NCI-H524 treated with DMSO at 0.1 percent for 48 hours (cell line): ENCODE results near the gene SLC4A1AP.
"Not testable (repeated sequence)": the region's sequence is repeated elsewhere in the genome, so short reads cannot be mapped to it uniquely, and the experiment has no call there.

Experiments used
- DNase-seq: peaks from one replicate; lab custom pipeline; 2025; lab: John Stamatoyannopoulos, UW

The SLC4A1AP gene, protein sequence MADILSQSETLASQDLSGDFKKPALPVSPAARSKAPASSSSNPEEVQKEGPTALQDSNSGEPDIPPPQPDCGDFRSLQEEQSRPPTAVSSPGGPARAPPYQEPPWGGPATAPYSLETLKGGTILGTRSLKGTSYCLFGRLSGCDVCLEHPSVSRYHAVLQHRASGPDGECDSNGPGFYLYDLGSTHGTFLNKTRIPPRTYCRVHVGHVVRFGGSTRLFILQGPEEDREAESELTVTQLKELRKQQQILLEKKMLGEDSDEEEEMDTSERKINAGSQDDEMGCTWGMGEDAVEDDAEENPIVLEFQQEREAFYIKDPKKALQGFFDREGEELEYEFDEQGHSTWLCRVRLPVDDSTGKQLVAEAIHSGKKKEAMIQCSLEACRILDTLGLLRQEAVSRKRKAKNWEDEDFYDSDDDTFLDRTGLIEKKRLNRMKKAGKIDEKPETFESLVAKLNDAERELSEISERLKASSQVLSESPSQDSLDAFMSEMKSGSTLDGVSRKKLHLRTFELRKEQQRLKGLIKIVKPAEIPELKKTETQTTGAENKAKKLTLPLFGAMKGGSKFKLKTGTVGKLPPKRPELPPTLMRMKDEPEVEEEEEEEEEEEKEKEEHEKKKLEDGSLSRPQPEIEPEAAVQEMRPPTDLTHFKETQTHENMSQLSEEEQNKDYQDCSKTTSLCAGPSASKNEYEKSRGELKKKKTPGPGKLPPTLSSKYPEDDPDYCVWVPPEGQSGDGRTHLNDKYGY

DNA sequence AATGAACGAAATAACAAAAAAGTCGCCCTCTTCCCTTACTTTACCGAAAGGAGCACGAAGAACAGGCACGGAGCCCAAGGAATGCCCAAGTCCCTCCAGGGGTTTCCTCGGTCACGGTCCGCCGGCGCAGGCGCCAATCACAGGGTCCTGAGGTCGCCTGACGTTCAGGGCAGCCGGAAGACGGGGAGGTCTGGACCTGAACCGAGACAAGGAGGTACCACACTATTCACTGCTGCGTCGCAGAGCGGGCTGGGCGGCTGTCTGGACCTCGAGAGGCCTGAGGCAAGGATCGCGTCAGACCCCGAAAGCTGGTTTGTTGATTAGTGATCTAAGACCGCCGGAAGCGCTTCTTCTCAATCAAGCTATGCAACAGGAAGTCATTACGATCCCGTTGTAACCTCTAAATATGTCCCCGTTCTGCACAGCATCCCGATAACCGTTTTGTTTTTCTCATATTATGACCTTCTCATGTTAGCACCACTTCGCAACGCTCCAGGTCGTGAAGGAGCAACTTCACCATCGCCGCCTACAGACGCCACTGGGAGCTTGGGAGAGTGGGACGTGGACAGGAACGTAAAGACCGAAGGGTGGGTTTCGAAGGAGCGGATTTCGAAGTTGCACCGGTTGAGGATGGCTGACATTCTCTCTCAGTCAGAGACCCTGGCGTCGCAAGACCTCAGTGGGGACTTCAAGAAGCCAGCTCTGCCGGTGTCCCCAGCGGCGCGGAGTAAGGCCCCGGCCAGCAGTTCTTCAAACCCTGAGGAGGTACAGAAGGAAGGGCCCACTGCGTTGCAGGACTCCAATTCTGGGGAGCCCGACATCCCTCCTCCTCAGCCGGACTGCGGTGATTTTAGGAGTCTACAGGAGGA lies at the start of gene SLC4A1AP, which contains the start of gene SUPT7L:
SLC4A1AP (plus strand) TSS at position 605 of the 869 bp plus-strand sequence; CDS start at position 631, 26 bp downstream.
SUPT7L (minus strand) TSS at position 330 of the 869 bp plus-strand sequence. CDS start 1,422 bp downstream, outside the sequence.
- peak; percentile 36 for DNase-seq

DNA sequence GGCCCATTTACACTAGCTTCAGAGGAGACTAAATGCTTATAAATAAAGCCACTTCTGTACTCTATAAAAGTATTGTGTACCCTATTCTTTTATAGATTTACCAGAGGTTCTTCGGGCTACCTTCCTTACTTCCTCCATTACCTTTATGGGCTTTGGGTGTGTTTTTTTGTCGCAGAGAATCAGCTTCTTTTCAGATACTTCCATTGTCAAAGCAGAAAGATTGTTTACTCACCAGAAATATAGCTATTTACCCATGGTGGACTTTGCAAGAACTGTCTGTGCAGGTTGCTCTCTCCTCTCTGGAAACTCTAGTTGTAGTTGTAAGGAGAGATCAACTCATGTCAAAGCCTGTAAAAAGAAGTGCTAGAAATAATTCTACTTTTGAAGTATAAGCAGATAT lies 49.7 kb upstream of the SLC4A1AP start:
- no peak for DNase-seq

DNA sequence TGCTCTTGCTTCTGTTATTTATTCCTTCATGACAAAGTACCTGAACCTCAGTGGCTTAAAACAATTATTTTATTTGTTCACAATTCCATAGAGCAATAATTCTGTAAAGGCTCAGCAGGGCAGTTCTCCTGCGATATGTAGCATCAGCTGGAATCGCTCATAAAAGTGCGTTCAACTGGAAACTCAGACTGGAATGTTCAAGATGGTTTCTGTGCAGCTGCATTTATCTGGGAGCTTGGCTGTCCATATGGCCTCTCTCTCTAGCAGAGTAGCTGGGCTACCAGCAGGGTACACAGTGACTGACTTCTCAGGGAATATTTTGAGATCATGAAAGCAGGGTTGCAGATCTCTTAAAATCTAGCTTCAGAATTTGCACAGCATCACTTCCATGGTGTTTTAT lies 48.4 kb upstream of the SLC4A1AP start:
- no peak for DNase-seq

DNA sequence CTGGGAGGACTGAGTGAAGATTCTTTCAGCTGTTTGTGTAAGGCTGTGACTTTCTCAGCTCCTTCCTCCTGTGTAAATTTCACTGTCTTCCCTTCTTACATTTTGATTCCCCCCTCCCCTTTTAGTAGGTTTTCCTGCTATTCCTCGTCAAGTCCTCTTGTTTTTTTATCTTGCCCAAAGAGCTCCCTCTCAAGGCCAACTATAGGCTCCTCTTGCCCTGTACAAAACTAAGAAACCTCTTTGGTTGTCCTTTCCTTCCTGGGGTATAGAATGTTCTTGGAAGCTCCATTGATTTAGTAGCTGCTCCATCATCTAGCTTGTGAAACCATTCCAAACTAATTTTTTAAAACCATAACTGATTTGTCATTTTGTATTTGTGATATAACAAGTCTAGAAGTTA lies 42.2 kb upstream of the SLC4A1AP start:
- DNase-seq: no peak

DNA sequence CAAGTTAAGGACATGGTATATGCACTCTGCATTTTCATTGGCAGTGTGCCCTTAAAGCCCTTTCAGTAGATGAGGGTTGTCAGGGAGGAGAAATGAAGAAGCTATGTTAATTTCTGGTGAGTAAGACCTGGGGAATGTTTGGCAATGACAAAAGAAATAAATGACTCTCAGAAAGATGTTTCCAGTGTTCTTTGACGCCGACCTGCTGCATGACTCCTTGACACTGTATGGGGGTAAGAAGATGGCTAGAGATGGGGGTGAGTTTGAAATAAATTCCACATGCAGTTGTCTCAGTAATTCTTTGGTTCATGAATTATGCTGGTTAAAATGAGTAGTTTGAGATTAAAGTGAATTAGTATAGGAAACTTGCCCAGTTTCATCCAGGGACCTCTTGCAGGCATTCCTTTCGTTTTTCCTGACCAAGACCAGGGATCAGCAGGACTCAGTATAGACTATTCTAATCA lies 40.7 kb upstream of the SLC4A1AP start:
- DNase-seq: no peak

DNA sequence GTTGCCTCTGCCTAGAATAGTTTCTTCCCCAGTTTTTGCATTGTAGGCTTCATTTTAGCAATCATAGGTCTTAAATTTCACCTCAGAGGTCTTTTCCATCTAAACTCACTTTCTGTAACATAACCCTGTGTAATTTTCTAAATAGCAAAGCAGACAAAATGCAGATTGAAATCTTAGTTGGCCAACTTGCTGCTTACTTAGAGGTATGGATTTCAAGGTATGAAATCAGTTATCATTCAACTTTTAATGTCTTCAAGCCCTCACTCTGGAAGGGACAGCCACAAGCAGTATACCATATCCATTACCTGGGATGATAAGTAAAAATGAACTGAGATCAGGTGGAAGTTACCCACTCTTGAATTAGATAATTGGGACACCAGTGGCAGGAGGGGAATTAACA lies 38.7 kb upstream of the SLC4A1AP start:
- DNase-seq: no peak

DNA sequence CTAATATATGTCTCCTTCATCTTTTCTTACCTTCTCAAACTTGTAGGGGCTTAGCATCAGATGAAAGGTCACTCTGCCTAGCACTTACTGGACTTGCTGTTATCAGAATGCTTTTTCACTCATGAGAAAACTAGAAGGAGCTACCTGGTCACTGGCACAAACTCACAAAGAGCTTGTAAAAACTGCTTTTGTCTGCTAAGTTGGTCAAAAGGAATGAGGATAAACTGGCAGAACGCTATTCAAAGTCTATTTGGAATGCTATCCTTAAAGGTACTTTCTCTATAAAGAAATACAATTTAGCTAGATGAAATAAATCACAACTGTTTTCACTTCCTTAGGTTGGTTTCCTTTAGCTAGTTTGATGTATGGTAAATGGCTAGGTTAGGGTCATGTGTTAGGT lies 37.4 kb upstream of the SLC4A1AP start:
- not testable (repeated sequence) for DNase-seq

DNA sequence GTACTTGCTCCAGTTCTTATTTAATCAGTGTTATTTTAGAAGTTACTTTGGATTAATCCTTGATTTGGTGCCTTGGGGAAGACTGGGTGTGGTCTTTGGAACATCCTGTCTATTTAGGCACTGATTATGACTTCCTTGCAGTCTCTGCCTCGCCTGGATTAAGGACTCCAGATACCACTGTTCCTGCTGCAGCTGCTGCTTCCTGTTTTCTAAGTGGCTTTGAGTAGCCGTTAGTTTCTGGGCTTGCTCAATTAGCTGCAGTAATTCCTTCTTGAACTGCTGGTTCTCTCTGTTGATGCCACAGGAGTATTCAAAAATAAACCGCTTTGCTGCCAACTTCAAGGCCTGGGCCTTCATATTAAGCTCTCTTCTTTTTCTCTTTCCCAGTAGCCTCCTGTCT lies 36.8 kb upstream of the SLC4A1AP start:
- DNase-seq: not testable (repeated sequence)

DNA sequence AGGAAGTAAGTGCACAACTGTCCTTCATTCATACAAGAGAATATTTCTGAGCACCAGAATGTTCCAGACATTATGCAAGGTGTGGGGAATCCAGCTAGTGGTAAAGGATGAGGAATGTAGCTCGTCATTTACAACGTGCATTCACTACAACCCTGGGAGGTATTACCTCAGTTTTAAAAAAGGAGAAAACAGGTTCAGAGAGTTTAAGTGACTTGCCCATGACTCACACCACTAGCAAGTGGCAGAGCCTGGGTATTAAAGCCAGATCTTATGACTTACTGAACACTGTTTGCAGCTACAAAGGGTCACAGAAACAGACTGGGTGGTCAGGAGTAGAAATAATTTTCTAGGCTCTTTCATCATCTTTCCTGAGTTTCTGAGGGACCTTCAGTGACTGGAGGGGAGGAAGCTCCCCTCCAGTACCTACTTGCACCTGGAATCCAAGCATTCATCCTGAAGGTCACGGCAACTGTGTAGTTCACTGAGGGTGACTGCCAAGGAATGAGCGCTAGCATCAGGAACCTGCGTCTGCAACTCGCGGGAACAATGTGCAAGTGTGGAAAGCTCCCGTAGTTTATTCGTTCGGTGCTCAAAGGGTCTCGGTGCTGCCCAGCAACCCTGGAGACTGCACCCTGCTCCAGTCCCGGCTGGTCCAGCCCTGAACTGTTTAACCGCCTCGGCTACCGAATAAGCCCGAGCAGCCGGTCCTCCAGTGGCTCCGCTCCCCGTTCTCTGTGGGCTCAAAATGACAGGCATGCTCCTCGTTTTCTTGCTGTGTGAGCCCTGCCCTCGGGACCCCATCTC lies 35.5 kb upstream of the SLC4A1AP start:
- DNase-seq: no peak

DNA sequence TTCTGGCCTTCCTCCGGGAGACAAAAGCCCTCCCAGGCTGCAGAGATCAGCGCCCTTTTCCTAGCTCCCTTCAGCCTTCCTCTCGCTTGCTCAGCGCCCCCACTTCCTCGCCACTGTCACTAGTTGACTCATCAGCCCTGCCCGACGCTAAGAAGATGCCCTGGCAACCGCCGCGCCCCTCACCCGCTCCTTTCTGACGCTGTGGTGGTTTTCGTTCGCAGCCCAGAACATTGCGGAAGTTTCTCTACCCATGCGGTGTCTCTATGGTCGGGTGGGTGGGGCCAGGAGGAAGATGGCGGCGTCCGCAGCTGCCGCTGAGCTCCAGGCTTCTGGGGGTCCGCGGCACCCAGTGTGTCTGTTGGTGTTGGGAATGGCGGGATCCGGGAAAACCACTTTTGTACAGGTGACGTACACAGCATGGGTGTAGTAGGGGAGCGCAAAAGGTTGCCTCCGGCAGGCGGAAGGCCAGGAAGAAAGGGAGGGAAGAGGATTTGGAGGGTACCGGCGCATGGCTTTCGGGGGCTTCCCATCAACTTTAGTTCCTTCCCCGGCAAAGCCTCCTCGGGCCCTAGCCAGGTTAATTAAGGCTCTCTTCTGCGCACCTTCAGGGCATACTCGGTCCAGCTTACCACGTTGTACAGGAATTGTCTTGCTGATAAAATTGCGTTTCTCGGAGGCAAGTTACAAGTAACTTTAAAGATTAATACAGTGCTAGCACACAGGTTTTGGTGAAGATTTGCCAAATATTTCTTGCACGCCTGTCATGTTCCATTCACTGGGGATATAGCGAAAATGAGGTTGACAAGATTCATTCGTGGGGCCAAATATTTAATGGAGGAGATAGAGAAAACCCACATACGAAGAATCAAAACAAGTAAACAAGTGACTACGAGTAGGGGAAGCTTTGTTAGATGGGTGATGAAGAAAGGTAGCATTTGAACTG lies 34.7 kb upstream of the SLC4A1AP start, which contains the start of the genes CCDC121 and GPN1:
CCDC121 (minus strand) TSS at position 246 of the 943 bp plus-strand sequence. CDS start 1,213 bp downstream, outside the sequence.
GPN1 (plus strand) TSS at position 284 of the 943 bp plus-strand sequence; CDS start at position 293, 9 bp downstream.
- peak; percentile 75 for DNase-seq

DNA sequence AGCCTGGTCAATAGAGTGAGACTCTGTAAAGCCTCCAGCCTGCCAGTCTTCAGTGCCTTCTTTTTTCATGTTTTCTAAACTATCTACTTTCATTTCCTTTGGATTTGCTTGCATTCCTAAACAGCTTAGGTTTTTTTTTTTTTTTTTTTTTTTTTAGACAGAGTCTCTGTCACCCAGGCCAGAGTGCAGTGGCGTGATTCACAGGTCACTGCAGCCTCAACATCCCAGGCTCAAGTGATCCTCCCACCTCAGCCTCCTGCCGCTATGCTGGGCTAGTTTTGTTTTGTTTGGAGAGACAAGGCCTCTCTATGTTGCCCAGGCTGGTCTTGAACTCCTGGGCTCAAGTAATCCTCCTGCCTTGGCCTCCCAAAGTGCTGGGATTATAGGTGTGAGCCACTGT lies 33.4 kb upstream of the SLC4A1AP start:
- not testable (repeated sequence) for DNase-seq

DNA sequence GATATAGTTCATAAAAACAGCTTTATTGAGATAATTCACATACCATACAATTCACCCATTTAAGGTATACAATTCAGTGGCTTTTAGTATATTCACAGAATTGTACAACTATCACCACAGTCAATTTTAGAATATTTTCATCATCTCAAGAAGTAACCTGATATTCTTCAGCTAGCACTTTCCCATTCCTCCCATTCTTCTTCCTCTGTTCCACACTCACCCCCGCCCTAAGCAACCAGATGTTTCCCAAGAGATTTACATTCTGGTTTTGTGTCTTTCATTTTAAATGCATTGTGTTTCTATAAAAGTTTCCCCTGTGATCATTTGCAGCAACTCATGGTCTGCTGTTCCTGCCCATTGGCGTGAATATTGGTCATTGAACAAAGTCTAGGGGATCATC lies 29.4 kb upstream of the SLC4A1AP start:
- no peak for DNase-seq

DNA sequence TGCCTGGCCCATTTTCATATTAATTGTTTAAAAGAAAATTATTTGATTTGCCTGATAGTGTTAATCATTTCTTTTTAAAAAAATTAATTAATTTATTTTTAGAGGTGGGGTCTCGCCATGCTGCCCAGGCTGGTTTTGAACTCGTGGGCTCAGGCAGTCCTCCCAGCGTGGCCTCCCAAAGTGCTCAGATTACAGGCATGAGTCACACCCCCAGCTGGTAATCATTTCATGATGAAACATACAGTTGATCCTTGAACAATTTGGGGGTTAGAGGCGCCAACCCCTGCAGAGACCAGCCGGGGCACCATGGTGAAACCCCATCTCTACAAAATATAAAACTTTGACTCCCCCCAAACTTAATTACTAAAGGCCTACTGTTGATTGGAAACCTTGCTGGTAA lies 26.9 kb upstream of the SLC4A1AP start:
- no peak for DNase-seq

DNA sequence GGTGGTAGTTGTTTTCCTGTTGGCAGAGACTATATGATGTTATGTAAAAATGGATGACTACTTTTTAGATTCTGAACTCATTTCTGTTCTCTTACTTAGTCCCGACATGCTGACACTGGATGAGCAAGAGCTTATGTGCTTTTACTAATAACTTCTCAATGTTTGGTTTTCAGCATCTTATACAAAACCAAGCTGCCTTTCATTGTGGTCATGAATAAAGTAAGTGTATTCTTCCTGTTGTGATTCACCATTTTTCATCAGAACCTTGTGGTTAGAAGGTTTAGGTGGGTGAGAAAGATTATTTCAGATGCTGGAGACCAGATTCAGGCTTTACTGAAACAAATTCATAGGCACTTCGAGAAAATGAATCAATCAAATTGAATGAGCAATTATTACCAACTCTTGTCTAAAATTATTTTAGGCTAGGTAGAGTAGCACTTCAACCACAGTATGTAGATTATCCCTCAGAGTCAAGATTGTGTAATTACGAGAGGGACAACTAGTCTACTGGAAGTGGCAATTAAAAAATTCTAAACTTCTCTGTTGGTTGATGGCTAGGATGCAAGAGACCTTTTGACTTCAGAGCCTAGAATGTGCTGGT lies 25.6 kb upstream of the SLC4A1AP start:
- no peak for DNase-seq

DNA sequence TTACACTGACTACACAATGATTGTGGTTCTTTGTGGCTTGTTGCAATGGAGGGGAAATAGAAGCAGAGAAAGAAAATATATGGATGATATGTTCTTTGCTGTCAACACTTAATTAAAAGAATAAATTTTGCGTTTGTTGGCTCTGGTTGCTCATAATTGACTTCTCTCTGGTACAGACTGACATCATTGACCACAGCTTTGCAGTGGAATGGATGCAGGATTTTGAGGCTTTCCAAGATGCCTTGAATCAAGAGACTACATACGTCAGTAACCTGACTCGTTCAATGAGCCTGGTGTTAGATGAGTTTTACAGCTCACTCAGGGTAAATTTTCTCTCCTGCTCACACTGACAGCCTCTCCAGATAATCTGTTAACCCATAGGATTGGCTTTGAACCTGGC lies 25.0 kb upstream of the SLC4A1AP start:
- no peak for DNase-seq

DNA sequence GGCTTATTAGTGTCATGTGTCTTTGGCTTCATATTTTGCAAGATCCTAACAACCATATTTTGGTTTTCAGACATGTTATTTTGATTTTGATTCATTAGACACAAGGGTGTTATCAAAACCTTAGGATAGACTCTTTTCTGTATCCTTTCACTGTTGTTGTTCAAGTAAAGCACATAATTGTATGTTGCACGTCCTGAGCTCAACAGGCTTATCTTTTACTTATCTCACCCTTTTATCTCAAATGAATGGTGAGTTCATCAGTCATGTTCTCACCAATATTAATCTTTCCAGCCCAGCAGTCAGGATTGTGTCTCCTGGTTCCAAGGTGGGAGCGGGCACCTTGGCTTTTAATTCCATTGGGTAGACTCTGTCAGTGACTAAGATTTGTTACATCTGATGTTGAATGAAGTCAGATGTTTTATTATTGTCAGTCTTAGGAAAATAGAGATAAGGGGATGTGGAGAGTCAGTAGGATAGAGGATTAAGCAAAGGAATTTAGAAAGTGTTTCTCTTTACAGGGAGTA lies 22.9 kb upstream of the SLC4A1AP start:
- DNase-seq: no peak

DNA sequence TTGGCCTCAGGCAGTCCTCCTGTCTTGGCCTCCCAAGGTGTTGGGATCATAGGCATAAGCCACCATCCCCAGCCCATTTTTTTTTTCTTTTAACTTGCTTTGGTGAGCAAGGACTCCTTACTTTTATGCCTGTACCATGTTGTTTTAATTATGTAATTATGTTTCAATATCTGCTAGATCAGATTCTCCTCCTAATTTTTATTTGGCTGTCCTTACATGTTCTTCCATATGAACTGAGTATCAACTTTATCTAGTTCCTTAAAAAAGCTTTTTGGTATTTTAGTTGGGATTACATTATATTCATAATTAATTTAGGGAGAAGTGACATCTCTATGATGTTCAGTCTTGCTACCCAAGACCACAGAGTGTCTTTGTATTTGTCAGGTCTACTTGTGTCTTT lies 18.5 kb upstream of the SLC4A1AP start:
- DNase-seq: no peak

DNA sequence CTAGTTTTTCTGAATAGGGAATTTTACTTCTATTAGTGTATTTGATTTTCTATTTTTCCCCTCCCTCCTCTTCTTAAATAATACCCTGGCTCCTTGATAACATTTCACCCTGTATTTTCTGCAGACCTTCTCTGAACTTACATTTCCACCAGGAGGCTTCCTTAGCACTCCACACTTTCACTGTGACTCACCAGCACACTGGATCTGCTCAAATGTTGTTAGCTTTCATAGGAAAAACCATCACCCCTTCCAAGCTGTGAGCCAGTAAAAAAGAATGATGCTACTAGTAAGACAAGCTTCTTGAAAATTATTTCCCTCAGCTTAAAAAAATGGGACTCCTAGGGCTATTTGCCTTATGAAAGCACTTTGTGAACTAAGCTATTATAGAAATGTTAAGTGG lies 16.4 kb upstream of the SLC4A1AP start:
- DNase-seq: no peak

DNA sequence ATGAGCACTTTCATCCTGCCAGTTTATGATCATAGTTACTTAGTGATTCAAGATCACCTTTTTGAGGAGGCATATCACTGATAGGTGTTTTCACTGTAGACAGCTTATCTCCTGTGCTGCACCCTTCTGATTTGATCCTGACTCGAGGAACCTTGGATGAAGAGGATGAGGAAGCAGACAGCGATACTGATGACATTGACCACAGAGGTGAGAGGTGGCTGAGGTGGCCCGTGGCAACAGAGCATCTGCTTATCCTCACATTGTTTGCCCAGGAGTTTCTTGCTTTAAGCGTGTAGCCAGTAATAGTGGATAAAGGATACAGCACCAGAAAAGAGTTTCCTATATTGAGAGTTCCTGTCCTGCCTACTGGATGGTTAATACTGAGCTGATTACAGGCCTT lies 16.0 kb upstream of the SLC4A1AP start:
- DNase-seq: no peak
